ENCODE data around the gene HEXD.

GRCh38 chr17:82394278-82394677 lies 23.9 kb upstream of the HEXD start:
- TF ChIP-seq CTCF (conservative IDR thresholded peaks at IDR 0.05 in 1 of 2, IDR thresholded peaks at IDR 0.05 in 1 of 2; ENCODE audit: low read depth in 1 of 2, low read length in 2 of 2) (no peak), EZH2 (IDR thresholded peaks at IDR 0.05; ENCODE audit: low read length, missing control alignments) (no peak)

Measured in fibroblast of lung (primary cell).